GM19025 (cell line): ENCODE results near the gene YTHDC2.

Experiments used
- ATAC-seq: cut with Tn5 transposase; IDR thresholded peaks from one replicate; pipeline ENCODE4 v1.9.1; 2021; ENCODE audit warnings: mild to moderate bottlenecking, low read depth, moderate library complexity; ENCODE audit not compliant: unreplicated experiment

The YTHDC2 gene

DNA sequence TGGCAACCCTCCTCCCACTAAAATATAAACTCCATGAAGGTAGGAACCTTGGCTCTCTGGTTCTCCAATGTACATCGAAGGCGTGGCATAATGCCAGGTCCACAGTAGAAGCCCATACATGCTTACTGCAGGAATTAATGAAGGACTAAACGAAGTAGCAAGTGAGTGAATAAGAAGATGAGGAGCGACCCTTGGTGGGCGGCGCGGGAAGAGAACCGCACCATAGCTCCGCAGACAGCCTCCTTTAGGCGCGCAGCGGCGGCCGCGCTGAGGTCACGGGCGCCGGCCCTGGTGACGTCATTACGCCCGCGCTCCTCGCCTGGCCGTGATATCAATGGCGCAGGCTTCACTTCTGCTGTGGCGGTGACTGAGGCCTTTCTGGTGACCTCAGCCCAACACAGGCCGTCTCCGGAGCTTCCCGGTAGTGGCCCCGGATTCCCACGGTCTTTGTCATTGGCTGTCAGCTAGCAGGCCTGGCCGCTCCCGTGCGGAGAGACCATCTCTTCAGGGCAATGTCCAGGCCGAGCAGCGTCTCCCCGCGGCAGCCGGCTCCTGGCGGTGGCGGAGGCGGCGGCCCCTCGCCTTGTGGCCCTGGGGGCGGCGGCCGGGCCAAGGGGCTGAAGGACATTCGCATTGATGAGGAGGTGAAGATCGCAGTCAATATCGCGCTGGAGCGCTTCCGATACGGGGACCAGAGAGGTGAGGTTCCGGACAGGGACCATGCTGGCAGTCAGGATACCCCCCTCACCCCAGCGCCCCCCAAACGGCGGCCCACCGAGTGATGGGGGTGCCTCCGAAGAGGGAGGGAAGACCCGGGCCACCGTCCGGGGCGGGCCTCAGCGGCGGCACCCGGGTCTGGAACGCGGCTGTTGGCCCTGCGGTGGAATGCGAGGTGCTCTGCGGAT, at the start of gene YTHDC2:
YTHDC2 (plus strand) TSS at position 311 of the 905 bp plus-strand sequence; CDS start at position 513, 202 bp downstream.
- peak; percentile 98 for ATAC-seq

DNA sequence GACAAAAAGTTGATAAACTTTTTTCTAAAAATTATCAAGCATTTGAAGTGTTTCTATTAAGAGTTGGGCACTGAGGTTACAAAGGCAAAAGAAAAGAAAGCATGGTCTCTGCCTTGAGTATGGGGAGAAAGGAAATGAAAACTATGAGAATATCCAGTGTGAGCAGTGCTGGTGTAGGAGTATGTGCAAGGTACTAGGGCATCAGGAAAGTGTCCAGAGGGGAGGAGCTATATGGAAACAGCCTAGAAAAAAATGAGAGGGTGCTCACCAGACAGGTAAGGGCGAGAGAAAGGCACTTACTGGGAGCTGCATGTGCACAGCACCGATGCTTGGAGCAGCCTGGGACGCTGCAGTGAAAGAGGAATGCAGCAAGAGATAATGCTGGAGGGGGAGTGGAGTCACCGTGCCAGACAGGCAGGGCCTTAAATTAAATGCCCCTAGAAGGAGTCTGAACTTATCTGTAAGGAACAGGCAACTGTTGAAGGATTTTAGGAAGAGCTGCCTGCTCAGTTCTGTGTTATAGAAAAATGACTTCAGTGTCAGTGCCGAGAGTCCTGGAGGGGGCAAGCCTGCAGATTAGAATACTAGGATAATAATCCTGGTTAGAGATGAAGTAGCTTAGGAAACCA, 39.3 kb upstream of the YTHDC2 start:
- ATAC-seq: no peak

DNA sequence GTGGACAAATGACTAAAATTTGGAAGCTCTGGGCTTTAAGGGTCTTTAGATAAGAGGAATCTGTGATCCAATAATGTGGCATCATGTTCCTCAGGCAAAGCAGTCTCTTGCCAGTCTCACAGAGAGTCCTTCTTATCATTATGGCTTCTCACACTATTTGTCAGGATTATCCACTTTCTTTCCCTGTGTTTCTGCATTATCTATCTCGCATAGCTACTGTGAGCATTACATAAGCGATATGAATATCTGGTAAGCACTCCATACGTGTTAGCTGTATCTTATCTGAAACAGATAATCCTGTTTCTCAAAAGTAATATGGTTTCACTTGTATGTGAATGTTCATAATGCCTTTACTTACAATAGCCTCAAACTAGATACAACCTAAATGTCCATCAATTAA, 34.8 kb upstream of the YTHDC2 start:
- no peak for ATAC-seq

- ATAC-seq: no peak
Observed at GRCh38 chr5:113480243-113480642, 33.3 kb upstream of the YTHDC2 start.

GRCh38 chr5:113487416-113487780, 26.1 kb upstream of the YTHDC2 start:
- no peak for ATAC-seq

GRCh38 chr5:113487781-113488644, 25.5 kb upstream of the YTHDC2 start, which contains the start of gene MCC:
Gene MCC, minus strand, starts transcription at chr5:113488453.
- no peak for ATAC-seq

- ATAC-seq: no peak
Observed at GRCh38 chr5:113488645-113489184, 24.8 kb upstream of the YTHDC2 start.

DNA sequence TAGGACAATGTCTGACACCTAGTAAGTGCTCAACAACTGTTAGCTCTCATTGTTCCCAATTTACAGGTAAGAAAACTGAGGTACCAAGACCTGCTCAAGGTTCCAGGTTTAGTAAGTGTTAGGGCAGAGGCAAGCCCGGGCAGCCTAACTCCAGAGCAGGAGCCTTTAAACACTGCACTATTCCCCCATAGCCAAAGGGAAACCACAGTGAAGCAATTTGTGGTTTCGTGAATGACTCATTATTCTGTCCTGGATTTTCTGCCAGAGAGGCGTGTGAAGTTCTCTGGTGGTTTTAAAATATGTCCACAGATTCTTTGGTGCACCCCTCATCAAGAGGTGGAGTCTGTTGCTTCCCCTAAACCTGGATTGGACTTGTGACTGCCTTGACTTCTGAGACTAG, 24.2 kb upstream of the YTHDC2 start:
- ATAC-seq: no peak

- no peak for ATAC-seq
Observed at GRCh38 chr5:113490317-113490716, 23.2 kb upstream of the YTHDC2 start.

GRCh38 chr5:113491022-113491421, 22.5 kb upstream of the YTHDC2 start:
- ATAC-seq: no peak

- ATAC-seq: no peak
Observed at GRCh38 chr5:113493446-113493845, 20.0 kb upstream of the YTHDC2 start.

DNA sequence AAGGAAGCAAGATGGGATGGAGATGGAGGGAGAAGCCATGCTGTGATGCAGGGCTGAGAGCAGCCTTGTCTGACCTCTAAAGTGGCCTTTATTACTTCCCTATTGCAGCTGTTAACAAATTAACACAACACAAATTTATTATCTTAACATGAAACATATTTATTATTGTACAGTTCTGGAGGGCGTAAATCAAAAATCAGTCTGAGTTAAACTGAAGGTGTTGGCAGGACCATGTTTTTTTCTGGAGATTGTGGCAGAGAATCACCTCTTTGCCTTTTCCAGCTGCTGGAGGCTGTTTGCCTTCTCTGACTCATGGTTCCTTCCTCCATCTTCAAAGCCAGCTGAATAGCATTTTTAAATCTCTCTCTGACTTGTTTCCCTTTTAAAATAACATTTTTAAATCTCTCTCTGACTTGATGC, 18.1 kb upstream of the YTHDC2 start:
- ATAC-seq: no peak

GRCh38 chr5:113502073-113502472, 11.4 kb upstream of the YTHDC2 start:
- ATAC-seq: no peak

DNA sequence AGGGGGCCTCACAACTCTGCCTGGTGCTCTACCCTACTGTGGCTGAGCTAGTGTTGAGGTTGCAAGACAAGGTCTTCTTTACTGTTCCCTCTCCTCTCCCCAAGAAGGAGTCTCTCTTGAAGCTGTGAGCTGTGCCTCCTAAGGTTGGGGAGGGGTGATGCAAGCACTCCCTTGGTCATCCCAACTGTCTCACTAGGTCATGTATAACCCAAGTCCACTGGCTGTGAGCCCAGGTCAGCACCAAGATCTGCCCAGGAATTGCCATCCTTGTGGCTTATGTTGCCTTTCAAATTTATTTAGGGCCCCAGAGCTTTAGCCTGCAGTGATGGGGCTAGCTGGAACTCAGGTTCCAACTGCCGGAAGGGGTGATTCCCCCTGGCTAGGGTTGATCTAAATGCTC, 10.3 kb upstream of the YTHDC2 start:
- ATAC-seq: no peak

- no peak for ATAC-seq
Observed at GRCh38 chr5:113505181-113505580, 8.3 kb upstream of the YTHDC2 start.

DNA sequence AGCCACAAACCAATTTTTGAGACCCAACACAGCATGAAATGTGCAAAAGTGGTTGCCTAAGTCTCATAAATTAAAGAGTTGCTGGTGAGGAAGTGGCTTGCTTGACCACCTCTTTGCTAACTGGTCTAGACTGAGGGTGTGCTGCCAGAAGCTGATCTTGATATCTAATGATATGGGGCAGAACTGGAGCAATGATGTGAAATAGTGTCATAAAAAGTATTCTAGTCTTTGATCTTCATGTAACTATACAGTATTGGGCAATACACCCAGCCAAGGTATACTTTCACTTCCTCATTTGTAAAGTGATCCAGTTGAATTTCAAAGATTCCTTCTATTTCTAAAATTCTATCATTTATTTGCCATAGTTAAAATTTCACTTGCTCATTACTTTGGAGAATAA, 5.9 kb upstream of the YTHDC2 start:
- no peak for ATAC-seq

DNA sequence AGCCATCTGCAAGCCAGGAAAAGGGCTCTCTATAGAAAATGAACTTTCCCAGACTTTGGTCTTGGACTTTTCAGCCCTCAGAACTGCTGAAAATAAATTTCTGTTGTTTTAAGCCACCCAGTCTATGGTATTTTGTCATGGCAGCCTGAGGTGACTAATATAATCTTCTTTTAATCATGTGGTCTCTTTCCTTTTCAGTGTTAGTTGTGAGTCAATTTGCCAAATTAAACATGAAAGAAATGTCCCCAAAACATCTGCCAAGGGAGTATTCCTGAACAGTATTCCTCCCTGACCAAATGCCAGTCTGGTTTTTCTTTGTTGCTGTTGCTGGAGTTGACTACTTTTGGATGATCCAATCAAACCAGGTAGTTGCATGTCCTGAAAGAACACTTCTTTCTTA, 4.7 kb upstream of the YTHDC2 start:
- no peak for ATAC-seq

DNA sequence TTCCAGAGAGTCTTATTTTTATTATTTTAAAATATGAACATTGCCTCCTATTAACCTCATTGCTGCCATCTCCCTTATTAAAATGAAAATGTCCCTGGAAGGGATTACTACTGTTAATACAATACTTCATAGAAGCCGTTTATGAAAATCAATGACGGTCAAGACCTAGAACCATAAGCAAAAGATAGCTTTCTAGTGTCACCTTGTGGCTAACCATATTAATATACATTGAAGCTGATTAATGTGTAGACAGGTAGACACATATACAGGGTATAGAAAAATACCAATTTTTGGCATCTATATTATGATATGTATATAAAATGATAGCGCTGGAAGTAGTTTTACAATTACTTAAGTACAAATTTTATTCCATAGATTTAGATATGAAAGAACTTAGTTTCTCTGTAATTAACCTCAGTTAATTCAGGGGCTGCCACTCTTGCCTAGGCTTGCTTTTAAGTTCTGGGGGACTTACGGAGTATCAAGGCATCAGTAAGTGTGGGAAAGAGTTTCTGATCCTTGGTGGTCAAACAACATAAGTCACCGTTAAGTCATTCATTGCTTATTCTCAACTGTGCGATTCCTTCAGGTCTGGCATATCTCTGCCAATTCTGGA, 2.5 kb upstream of the YTHDC2 start:
- no peak for ATAC-seq

GRCh38 chr5:113512341-113512740, 1.2 kb upstream of the YTHDC2 start:
- ATAC-seq: no peak

DNA sequence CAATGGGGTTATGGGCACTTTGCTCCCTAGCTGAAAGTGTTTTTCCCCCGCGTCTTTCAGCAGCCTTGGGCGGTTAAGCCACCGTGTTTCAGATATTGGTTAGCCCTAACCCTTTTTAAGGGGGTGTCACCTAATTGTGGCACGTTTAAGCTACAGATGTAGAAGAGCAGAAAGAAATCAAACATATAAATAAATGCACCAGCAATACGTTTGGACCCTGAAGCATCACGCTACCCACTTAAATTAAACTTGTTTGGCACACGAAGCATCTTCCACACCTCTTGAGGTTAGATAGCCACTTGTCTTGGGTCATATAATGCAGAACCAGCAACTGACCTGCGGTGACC, 768 bp downstream of the YTHDC2 start:
- no peak for ATAC-seq
